GM21528 (cell line): ENCODE results near the gene LPP.
A peak's percentile ranks its signal among the peaks of the same experiment; 100 is the strongest.
"Not testable (repeated sequence)": the region's sequence is repeated elsewhere in the genome, so short reads cannot be mapped to it uniquely, and the experiment has no call there.

Source experiments
- ATAC-seq: cut with Tn5 transposase; IDR thresholded peaks from one replicate; pipeline ENCODE4 v1.9.1; 2021; ENCODE audit warnings: mild to moderate bottlenecking, moderate library complexity; ENCODE audit not compliant: unreplicated experiment, low FRiP score

The LPP gene, protein sequence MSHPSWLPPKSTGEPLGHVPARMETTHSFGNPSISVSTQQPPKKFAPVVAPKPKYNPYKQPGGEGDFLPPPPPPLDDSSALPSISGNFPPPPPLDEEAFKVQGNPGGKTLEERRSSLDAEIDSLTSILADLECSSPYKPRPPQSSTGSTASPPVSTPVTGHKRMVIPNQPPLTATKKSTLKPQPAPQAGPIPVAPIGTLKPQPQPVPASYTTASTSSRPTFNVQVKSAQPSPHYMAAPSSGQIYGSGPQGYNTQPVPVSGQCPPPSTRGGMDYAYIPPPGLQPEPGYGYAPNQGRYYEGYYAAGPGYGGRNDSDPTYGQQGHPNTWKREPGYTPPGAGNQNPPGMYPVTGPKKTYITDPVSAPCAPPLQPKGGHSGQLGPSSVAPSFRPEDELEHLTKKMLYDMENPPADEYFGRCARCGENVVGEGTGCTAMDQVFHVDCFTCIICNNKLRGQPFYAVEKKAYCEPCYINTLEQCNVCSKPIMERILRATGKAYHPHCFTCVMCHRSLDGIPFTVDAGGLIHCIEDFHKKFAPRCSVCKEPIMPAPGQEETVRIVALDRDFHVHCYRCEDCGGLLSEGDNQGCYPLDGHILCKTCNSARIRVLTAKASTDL

DNA sequence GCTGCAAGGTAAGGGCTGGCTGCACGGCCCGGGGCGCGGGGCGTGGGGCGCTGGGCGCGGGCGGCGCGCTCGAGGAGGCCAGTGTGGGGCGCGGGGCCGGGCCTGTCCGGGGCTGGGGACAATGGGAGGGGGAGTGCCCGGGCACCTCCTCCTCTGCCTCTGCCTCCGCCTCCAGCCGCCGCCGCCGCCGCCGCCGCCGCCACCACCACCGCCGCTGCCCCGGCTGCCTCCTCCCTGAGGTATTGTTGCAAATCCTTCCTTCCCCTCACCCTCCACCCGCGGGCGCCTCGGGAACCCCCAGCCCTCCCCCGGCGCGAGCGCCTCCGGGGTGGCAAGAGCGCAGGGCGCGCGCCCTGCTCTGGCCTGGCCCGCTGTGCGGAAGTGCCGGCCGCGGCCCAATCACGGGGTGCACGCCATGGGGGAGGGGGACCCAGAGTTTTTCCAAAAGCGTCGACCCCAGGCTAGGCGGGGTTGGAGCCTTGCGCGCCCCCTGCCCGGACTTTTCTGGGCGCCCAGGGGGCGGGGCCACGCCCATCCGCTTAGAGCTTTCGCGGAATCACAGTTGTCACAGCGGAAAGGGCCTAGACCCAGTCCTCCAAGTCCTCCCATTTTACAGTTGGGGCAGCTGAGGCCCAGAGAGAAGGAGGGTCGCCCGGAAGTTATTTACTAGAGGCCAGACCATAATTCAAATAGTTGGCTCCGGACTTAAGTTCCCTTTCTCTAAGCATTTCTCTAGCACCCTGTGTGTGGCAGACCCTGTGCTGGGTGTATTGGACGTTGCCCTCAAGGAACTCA, at the start of gene LPP:
TSS of gene LPP (plus strand) at position 144 of the 795 bp plus-strand sequence. CDS start 251,964 bp downstream, outside the sequence.
- peak; percentile 77 for ATAC-seq

DNA sequence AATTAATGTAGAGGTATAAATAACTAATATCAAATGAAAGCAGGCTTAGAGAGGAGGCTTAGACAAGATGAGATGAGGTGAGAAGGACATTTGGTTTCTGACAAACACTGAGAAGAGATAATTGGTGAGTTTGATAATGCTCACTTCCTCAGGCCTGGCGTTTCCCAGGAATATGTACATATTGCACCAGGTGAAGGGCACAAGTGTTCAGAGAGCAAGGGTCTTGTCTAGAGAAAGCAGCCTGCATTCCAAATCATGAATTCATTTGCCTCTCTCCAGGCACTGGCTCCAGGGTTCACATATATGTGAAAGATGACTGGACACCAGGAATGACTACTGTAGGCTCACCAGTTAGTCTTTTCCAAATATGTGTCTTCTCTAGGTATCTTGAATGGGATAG, 48.0 kb upstream of the LPP start:
- no peak for ATAC-seq

DNA sequence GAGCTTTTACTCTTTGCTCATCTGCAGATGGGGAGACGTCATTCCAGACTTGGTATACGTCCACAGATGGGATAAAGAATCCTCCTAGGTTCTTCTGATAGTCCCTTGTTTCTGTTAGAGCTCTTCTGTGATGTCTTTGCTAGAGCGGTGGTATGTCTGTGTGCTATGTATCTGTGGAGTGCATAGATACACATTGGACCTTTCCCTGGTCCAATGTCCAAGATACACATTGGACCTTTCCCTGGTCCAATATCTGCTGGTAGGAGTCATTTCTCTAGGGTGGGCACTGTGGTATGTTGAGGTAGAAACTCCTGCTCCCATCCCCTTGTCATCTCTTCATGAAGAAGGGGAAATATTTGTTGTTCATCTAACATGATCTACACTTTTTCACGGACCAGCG, 47.5 kb upstream of the LPP start:
- ATAC-seq = no peak

DNA sequence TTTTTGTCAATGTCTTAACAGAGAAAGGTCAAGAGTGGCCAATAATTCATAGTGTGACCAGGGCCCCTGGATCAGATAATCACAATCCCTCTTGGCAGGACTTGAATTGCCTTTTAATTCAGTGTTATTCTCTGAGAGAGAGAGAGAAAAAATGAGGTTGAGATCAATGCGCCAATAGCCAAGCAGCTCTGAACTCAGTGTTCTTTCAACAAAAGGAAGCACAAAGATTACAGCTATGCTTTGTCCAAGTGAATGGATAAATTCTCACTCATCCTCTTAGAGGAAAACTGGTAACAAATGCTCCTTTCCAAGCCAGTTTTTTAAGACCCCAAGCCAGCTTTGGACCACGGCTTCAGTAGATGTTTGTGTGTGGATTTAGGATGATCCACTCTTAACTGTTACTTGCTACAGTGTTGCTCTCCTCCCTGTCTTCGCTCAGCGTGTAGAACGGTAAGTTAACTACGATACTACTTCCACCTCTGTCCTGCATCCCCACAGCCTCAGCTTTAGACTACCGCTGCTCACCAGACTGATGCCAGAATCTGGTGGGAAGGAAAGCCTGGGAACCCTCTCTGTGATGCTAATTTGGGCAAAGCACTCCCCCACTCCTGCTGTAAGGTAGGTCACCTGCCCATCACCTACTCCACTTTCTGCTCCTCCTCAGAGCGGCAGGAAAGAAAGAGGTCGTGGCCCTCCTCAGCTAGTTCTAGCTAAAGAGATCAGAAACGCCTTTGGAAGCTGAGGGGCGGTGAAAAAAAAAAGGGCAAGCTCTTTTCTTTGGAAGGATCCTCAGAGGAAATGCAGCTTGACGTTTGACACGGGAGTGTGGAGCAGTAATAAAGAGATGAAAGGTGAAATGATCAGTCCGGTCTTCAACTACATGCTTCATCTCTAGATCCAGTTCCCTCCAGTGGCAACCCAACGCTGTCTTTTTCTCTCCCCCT, 46.8 kb upstream of the LPP start:
- ATAC-seq = no peak

DNA sequence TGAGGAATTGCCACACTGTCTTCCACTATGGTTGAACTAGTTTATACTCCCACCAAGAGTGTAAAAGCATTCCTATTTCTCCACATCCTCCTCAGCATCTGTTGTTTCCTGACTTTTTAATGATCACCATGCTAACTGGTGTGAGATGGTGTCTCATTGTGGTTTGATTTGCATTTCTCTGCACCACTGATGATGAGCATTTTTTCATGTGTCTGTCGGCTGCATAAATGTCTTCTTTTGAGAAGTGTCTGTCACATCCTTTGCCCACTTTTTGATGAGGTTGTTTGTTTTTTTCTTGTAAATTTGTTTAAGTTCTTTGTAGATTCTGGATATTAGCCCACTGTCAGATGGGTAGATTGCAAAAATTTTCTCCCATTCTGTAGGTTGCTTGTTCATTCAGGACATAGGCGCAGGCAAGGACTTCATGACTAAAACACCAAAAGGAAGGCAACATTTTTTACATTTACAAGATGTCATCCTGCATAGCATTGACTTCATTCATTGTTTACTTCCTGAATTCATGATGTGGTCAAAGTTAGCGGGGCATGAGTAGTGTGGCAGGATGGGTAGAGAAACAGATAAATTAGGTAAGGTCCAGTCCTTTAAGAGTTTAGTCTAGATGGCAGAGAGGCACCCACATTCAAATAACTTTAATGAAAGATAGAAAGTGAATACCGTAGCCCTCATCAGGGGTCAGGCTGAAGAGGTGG, 45.1 kb upstream of the LPP start:
- ATAC-seq = no peak

DNA sequence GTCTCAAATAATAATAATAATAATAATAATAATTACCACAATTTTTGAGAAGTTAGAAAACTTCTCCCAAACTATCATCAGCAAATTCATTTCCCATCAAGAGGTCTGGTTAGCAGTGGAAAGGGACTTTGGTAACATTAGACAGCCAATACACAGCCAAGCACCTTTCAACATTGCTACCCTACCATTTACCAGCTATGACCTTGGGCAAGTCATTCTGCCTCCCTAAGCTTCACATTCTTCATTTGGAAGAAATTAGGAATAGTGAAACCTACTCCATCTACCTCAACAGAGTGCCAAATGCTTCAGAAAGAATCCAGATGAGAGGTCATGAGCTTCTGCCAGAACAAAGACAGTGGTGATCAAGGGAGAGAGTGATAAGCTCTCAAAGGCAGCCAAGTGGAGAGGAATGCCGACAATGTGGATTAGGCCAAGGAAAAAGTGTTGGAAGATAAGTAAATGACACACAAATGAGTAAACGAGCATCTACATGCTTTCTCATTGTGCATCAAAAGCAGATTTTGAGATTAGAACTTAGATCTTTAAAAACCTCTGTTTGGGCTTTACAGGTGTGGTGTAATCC, 42.9 kb upstream of the LPP start:
- ATAC-seq = no peak

DNA sequence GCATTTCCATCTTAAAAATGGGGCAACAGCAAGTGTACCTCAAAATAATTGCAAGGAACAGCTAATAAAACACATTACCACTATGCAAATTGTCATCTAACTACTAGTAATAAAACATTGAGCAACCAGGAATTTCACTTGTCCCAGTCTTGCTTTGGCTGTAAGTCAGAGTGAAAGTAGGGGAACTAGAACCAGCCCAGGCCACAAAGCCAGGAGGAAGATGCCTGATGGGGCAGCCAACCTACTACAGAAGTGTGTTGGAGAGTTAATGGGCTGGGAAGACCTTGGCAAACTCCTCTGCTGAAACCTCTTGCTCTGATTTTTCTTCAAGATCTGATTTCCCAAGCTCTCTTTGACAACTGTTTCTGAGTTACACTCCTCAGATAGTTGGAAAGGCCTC, 40.2 kb upstream of the LPP start:
- ATAC-seq = no peak

DNA sequence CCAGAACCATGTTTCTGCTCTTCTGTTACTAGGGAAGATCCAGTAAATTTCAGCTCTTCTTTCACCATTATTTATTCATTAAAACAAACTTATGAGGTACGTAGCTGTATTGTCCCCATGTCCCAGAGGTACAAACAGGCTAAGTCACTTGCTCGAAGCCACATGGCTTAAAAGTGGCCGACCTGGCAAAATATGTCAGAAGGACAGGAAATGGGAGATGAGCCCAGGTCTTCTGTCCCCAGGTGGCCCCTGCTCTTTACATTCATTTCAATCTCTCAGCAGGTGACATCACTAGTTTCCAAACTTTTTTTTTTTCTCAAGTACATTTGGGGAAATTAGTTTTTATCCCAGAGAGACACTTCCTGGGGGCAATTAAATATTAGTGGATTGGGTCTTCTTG, 34.1 kb upstream of the LPP start:
- ATAC-seq = no peak

DNA sequence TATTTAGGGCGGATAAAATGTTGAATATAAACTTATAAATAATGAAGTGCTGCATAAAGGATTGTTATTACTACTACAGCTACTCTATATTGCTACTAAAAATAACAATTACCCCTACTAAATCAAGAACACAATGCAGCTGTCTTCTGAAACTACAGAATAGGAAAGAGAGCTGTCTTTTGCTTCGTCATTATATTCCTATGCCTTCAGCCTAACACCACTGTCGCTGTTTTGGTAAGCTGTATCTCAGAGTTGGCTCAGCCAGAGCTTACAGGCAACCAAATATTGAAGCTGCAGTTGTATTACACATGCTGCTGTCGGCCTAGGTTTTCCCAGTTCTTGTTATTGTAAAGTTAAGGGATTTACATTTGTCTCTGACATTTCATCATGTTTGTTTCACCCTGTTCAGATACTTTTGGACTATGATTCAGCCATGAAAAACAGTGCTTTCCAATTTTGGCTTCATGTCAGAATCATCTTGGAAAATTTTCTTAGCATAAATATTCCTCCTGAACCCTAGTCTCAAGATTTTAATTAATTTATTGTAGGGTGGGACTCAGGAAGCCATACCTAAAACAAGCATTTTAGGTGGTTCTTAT, 31.3 kb upstream of the LPP start:
- no peak for ATAC-seq

DNA sequence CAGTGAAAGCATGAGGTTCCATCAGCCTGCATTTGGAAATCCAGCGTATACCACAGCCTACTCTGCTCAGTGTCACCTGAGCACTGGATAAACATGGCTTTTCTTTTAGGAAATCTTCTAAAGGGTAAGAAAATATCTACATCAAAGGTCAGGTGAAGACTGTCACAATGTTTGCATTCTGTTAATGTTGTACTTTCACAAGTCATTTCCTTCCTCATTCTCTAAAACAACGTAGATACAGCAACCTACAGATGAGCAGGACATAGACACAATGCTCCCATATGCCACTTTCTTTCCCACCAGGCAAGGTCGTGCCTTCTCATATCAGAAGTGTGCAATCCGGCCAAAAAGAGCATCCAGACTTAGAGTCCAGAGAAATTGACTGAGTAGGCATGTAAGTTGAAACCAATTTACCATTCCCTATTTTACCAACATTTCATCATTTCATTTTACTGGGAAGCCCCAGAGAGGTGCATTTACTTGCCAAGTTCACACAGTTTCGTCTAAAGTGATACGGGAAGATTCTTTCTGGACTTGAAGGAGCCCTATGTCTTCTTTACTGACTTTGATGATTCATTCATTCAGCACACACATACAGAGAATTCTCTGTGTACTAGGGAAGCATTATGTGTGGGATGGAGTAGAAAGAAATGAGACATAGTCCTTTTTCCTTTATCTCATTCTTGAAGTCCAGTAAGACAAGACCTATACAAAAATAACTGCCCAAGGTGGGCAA, 30.6 kb upstream of the LPP start:
- no peak for ATAC-seq

DNA sequence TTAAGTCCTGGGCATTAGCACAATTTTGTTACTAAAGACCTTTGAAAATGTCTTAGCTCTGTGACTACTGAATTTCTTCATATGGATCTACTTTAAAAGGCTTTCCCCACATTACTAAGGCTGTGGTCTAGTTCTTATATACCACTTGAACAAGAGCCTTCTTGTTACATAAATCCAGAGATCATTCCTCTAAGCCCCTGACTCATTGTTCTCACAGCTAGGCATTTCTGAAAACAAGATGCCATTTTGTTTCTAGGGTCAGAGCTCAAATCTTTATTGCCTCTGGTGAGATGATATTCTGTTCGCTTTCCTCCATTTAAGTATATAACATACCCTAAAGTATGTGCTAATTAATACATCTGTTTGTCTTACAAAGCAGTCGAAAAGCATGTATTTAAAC, 29.8 kb upstream of the LPP start:
- ATAC-seq = no peak

DNA sequence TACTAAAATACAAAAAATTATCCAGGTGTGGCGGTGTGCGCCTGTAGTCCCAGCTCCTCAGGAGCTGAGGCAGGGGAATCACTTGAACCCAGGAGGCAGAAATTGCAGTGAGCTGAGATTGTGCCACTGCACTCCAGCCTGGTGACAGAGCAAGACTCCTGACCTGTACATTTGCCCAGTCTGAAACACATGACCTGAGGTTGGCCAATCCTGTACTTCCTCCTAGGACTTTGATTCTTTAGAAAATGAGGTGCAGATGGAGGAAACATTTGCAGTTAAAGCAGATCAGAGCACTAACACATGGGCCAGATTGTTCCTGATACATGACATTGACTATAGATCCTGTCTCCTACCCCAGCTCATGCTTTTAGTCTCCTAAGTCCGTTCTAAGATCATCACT, 28.9 kb upstream of the LPP start:
- ATAC-seq = no peak

DNA sequence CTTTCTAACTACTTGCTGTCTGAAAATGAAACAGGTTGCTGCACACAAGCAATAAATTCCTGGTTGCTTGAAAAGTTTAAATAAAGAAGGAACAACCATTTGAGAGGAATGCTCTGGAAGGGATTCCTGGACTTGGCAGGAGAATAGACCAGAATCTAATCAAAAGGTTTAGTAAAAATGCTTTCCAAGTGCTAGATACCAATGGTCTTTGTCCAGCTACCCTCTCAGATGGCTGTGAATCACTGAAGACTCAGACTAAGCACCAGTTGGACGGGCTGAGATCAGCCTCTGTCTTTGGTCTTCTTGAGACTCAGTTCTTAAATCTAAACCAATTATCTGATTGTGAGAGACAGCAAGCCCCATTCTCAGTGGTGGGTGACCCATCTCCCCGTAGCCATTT, 27.7 kb upstream of the LPP start:
- ATAC-seq = no peak

DNA sequence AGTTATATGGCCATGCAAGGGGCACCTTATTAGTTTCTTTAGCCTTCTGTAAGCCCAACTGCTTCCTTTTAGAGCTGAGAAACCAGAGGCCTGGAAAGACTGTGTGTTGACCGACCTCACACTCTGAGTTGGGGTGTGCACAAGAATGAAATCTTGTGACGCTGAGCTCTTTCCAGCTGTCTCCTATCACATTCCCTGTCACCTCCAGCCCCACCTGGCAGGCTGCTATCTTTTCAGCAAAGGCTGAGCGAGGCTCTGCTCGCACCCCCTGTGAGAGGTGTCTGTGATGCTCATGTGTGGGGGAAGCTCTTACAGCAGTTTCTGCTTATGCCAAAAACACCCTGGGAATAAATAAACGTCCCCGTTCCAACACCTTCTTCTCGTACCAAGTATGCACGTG, 27.0 kb upstream of the LPP start:
- ATAC-seq = no peak

DNA sequence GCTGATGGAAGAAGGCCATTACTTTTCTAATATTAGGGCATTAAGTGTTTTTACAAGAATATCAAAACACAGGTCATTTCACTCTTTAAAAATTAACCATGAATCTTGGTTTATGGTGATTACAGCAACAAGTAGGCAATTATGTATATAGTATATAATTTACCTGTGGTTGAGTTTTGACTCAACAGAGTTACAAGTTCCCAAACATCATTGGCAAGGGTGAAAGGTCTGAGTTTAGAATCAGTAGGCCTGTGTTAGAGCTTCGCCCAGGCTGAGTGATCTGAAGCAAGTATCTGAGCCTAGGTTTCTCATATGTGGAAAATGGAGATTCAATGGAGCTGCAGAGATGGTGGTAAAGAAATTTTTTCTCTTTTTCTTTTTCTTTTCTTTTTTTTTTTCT, 25.1 kb upstream of the LPP start:
- ATAC-seq = no peak

DNA sequence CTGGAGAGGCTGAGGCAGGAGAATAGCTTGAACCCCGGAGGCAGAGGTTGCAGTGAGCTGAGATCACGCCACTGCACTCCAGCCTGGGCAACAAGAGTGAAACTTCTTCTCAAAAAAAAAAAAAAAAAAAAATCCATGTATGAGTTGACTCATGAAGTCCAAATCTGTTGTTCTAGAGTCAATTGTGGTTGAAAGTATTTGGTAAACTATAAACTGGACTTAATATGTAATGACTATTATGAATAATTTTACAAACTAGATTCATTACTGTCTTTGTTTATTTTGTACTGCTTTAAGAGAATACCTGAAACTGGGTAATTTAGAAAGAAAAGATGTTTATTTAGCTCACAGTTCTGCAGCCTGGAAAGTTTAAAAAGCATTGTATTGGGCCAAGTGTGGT, 22.9 kb upstream of the LPP start:
- not testable (repeated sequence) for ATAC-seq

DNA sequence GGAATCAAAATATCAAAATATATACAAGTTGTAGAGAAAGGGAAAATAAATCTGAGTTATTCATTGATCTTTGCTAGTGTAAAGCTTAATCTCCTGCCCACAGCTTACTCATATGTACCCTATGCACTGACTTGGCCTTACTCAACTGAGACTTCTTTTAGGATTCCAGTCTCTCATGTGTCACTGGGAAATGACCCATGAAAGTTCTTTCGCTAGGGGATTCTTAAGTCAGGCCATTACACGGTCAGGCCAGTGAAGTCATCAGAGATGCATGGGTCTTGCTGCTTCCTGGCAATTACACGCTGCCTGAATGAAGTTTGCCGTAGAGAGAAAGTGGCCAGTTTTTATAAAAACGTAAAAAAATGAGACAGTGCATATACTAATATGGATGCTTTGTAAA, 20.7 kb upstream of the LPP start:
- ATAC-seq = no peak

DNA sequence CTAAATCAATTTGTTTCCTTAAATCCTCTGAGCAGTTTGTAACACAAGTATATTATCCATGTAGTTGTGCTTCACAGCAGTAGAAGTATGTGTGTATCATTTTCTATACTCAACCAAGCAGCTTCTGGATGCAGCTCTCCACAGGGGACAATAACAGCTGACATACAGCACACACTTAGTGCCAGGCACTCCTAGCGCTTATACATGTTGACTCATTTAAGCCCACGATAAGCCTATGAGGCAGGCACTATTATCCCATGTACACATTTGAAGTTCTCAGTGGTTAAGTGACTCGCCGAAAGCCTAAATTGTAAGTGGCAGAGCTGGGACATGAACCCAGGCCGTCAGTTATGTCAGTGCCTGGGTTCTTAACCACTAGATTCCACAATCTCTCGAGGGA, 20.3 kb upstream of the LPP start:
- ATAC-seq = no peak
